SJSA1 (cell line): ENCODE data around the gene ID1. TPM values are rescaled to one million over a fixed set of nuclear protein-coding genes. Genes with fewer than 3 reads are reported as not detected.
"Not testable (repeated sequence)": the region's sequence is repeated elsewhere in the genome, so short reads cannot be mapped to it uniquely, and the experiment has no call there.

Experiments used
- DNase-seq, 2 experiments: peaks; one replicate each; pipeline ENCODE4 v3.0.0-alpha.2; 2015 to 2020; ENCODE audit warnings: low spot score in 2 of 2, low read depth in 1 of 2
- H3K27ac ChIP-seq: fragments of 250-450 bp; sonication (Bioruptor Pico); 2 replicates; pipeline ENCODE4 v1.5.1; 2020; ENCODE audit warnings: mild to moderate bottlenecking, moderate library complexity
- H3K27me3 ChIP-seq: fragments of 250-450 bp; sonication (Bioruptor Pico); replicated peaks from 2 replicates; pipeline ENCODE4 v1.5.1; 2020; ENCODE audit warnings: mild to moderate bottlenecking, moderate library complexity
- H3K36me3 ChIP-seq: fragments of 250-450 bp; sonication (Bioruptor Pico); 2 replicates; pipeline ENCODE4 v1.5.1; 2020; ENCODE audit warnings: mild to moderate bottlenecking
- H3K4me1 ChIP-seq: fragments of 250-450 bp; sonication (Bioruptor Pico); replicated peaks from 2 replicates; pipeline ENCODE4 v1.6.1; 2021; ENCODE audit warnings: mild to moderate bottlenecking
- H3K4me3 ChIP-seq: fragments of 250-450 bp; sonication (Bioruptor Pico); 2 replicates; pipeline ENCODE4 v1.5.1; 2020; ENCODE audit warnings: mild to moderate bottlenecking
- H3K9me3 ChIP-seq: fragments of 250-450 bp; sonication (Bioruptor Pico); replicated peaks from 2 replicates; pipeline ENCODE4 v1.5.1; 2020; ENCODE audit warnings: mild to moderate bottlenecking
- total RNA-seq: library from RNA; depleted of rRNA; stranded (reverse); fragments of >200 nt; shearing (Covaris generic); gene quantifications from 2 replicates; pipeline ENCODE4 v1.2.3, GENCODE V29; 2014

Gene ID1
- total RNA-seq, 1 experiment from 2014 or later: 729 TPM

DNA sequence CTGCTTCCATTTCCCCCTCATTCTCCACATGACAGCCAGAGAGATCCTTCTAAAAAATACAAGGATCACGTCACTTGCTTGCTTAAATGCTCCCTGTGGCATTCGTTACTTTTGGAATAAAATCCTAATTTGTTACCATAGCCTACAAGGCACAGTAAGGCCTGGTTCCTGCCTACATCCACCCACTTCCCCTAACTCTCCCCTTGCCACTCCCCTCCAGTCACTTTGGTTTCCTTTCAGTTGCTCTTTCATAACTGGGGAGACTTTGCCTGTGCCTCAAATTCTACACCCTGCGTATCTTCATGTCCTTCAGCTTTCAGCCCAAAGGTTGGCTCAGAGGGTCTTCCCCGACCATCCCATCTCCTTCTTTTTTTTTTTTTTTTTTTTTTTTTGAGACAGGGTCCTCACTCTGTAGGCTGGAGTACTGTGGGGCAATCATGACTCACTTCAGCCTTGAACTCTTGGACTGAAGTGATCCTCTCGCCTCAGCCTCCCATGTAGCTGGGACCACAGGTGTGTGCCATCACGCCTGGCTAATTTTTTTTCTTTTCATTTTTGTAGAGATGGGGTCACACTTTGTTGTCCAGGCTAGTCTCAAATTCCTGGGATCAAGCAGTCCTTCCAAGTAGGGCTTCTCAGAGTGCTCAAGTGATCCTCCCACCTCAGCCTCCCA is 12.5 kb downstream of the ID1 start:
- H3K27me3 ChIP-seq: peaks cover 6% of the 10 kb centered on the region; the same call in 1 of the 2 replicates
- peaks cover 4% of the 10 kb centered on the region for H3K4me1 ChIP-seq
- H3K4me3 ChIP-seq: no peak overlapping the region
- DNase-seq: no peak
- H3K27ac ChIP-seq: no peak overlapping the region
- H3K9me3 ChIP-seq: no peaks in the 10 kb centered on the region
- H3K36me3 ChIP-seq: no peaks in the 10 kb centered on the region

DNA sequence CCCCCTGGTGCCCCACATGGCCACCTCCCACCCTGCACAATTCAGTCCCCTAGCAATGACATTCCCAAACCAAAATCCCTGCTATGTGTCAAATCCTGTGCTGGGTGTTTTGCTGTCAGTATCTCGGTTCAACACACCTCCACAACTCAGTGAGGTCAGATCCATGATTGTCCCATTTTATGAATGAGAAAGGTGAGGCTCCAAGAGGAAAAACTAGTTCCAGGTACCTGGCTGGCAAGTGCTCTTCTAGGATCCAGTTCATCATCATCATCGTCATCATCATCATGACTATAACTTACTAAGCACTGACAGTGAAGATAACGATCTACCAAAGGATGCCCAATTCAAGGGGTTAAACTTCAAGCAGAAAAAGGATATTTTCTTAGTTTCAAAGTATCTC is 15.2 kb downstream of the ID1 start:
- no peak for DNase-seq
- no peaks in the 10 kb centered on the region for H3K36me3 ChIP-seq
- H3K27me3 ChIP-seq: peaks cover 6% of the 10 kb centered on the region; the same call in 1 of the 2 replicates
- H3K9me3 ChIP-seq: no peaks in the 10 kb centered on the region
- H3K27ac ChIP-seq: no peak overlapping the region
- no peaks in the 10 kb centered on the region for H3K4me1 ChIP-seq
- no peak overlapping the region for H3K4me3 ChIP-seq

DNA sequence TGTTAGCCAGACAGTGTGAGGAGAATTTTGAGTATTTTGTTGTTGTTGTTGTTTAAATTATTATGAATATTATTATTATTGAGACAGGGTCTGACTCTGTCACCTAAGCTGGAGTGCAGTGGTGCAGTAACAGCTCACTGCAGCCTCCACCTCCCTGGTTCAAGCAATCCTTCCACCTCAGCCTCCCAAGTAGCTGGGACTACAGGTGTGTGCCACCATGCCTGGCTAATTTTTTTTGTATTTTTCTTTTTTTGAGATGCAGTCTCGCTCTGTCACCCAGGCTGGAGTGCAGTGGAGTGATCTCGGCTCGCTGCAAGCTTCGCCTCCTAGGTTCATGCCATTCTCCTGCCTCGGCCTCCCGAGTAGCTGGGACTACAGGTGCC is 18.0 kb downstream of the ID1 start:
- not testable (repeated sequence) for H3K27ac ChIP-seq, H3K9me3 ChIP-seq, H3K36me3 ChIP-seq, DNase-seq, H3K27me3 ChIP-seq, H3K4me3 ChIP-seq, H3K4me1 ChIP-seq

DNA sequence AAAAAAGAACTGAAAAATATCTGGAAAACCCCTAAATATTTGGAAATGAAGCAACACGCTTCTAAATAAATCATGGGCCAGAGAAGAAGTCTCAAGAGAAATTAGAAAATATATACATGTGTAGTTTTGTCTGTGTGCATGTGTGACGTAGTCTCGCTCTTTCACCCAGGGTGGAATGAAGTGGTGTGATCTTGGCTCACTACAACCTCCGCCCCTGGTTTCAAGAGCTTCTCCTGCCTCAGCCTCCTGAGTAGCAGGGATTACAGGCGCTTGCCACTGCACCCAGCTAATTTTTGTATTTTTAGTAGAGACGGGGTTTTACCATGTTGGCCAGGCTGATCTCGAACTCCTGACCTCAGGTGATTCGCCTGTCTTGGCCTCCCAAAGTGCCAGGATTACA is 21.4 kb downstream of the ID1 start:
- not testable (repeated sequence) for DNase-seq, H3K4me3 ChIP-seq, H3K9me3 ChIP-seq, H3K36me3 ChIP-seq, H3K27me3 ChIP-seq, H3K27ac ChIP-seq, H3K4me1 ChIP-seq

DNA sequence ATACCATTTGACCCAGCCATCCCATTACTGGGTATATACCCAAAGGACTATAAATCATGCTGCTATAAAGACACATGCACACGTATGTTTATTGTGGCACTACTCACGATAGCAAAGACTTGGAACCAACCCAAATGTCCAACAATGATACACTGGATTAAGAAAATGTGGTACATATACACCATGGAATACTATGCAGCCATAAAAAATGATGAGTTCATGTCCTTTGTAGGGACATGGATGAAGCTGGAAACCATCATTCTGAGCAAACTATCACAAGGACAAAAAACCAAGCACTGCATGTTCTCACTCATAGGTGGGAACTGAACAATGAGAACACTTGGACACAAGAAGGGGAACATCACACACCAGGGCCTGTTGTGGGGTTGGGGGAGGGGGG is 23.0 kb downstream of the ID1 start:
- not testable (repeated sequence) for H3K27ac ChIP-seq, H3K4me3 ChIP-seq, H3K4me1 ChIP-seq, H3K27me3 ChIP-seq, H3K9me3 ChIP-seq, H3K36me3 ChIP-seq, DNase-seq

DNA sequence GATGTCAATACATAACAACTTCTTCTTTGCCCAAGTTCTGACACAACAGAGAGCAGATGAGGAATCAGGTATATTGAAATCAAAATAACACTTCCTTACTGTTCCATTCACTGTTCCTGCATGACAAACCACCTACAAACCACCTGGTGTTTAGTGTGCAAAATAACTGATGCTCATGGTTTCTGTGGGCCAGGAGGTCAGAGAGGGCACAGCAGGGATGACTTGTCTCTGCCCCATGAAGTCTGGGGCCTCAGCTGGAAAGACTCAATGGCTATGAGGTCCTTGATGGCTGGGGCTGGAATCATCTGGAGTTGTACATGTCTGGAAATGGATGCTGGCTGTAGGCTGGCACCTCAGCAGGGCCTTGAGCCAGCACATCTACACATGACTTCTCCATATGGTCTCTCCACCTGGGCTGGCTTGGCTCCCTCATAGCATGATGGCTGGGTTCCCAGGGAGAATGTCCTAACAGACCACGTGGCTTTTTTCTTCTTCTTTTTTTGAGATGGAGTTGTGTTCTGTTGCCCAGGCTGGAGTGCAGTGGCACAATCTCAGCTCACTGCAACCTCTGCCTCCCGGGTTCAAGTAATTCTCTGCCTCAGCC is 25.2 kb downstream of the ID1 start:
- no peak overlapping the region for H3K4me3 ChIP-seq
- H3K36me3 ChIP-seq: no peaks in the 10 kb centered on the region
- H3K27me3 ChIP-seq: no peaks in the 10 kb centered on the region
- H3K4me1 ChIP-seq: no peaks in the 10 kb centered on the region
- H3K9me3 ChIP-seq: no peaks in the 10 kb centered on the region
- no peak overlapping the region for H3K27ac ChIP-seq
- DNase-seq: no peak

DNA sequence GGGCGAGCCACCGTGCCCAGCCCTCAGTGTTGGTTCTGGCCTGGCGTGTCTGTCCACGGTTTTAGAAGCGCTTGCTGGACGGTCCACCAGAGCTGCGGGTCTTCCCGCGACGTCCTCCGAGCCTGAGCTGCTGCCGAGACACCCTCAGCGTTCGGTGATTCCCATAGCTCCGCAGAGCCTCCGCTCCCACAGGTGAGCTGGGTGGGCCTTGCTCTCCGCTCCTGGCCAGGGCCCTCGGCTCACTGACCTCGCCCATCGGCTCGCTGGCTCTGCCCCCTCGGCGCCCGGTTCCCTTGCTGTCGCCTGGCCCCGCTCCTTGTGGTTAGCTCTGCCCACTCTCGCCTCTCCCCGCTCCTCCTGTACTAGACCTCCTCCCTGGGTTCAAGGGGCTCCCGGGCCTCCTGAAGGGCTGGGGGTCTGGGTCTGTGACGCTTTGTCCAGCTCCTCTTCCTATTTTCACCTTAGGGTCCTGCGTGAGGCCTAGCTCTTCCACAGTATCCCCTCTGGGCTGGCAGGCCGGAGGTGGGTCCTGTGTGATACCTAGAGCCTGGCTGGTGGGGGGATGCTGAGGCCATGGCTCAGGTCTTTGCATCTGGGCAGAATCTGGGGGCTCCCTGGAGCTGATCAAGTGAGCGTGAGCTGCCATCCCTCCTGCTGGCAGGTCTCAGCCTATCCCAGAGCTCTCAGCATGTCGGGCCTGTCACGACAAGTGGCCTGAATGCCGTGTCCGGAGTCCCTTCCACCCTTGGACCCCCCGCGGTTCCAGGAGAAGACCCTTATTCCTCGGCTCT is 27.7 kb downstream of the ID1 start:
- Histone ChIP-seq H3K9me3 (no peaks in the 10 kb centered on the region), H3K27me3 (no peaks in the 10 kb centered on the region), H3K27ac (no peak overlapping the region), H3K4me3 (no peak overlapping the region), H3K4me1 (no peaks in the 10 kb centered on the region), H3K36me3 (no peaks in the 10 kb centered on the region)
- DNase-seq: no peak

DNA sequence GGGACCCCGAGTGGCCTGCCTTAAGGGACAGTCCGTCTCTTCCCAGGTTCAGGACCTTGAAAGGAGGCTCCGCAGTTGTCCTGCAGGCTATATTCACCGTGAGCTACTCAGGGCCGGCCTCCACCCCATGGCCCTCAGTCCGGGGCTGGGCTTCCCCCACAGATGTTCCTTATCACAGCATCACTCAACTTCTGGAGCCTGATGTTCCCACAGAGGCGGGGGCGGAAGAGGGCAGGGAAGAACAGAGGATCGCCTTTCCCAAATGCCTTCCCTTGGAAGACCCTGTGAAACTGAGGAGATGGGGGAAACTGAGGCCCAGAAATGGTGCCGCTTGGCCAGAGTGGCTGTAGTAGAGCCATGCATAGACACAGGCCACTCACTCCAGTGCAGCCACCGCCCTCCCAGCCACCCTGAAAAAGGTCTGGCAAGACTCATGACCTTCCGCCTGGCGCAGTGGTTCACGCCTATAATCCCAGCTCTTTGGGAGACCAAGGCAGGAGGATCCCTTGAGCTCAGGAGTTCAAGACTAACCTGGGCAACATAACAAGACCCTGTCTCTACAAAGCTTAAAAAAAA is 28.3 kb downstream of the ID1 start:
- no peaks in the 10 kb centered on the region for H3K27me3 ChIP-seq
- H3K4me3 ChIP-seq: no peak overlapping the region
- no peaks in the 10 kb centered on the region for H3K4me1 ChIP-seq
- no peak overlapping the region for H3K27ac ChIP-seq
- DNase-seq: no peak
- H3K9me3 ChIP-seq: no peaks in the 10 kb centered on the region
- H3K36me3 ChIP-seq: no peaks in the 10 kb centered on the region

DNA sequence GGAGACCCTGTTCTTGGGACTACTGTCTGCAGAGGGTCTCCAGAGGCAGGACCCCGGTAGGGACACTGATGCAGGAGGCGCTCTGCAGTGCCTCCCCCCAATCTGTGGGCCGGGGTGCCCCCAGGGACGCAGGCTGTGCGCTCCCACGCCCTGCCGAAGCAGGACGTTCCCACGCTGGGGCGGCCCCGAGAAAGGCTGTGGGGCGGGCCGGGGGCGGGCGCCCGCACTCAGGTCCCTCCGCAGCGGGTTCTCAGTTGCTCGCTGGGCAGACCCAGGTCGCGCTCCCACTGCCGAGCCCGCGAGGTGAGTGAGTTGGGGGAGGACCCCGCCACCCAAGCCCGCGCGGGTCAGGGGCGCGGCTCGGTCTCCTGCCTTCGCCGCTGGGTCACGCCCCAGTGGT is 32.6 kb downstream of the ID1 start, which contains the start of gene COX4I2:
Gene COX4I2 (plus strand): TSS at position 253 of the 400 bp plus-strand sequence. CDS start 1,106 bp downstream, outside the sequence.
- H3K9me3 ChIP-seq: no peaks in the 10 kb centered on the region
- H3K4me3 ChIP-seq: no peak within 1 kb of the TSS
- H3K27me3 ChIP-seq: no peaks in the 10 kb centered on the region
- DNase-seq: no peak
- no peak within 1 kb of the TSS for H3K27ac ChIP-seq
- no peaks in the 10 kb centered on the region for H3K4me1 ChIP-seq
- no peaks in the 10 kb centered on the region for H3K36me3 ChIP-seq

DNA sequence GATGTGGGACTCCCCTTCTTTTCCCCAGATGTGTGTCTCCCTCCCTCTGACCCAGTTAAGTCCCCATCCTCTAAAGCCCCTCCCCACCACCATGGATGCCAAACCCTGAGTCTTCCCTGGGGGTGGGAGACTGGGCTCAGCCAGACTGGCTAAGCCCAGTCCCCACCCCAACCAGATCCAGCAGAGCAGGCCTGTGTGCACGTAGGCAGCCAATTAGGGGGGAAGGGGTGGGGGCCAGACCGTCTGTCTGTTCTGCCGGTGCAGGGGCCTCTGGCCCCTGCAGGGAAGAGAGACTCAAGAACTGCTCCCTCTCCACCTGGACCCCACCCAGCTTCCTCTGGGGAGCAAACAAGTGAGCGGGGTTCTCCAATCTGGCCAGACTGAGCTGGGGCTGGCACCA is 33.2 kb downstream of the ID1 start:
- Histone ChIP-seq H3K4me1 (no peaks in the 10 kb centered on the region), H3K9me3 (no peaks in the 10 kb centered on the region), H3K36me3 (no peaks in the 10 kb centered on the region), H3K4me3 (no peak overlapping the region), H3K27me3 (no peaks in the 10 kb centered on the region), H3K27ac (no peak overlapping the region)
- no peak for DNase-seq

DNA sequence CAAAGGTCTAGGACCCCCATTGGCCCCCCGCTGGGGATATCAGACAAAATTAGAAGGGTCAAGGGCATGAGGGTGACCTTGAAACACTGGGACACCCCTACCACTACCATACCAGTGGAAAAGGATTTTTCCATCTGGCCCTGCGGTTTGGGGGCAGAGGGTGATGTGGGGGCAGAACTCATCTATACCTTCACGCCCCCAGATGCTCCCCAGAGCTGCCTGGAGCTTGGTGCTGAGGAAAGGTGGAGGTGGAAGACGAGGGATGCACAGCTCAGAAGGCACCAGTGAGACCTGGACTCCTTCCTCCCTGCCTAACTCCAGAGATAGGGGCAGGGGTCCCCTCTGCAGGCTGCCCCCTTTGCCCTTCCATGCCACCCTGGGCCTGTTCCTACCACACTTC is 33.7 kb downstream of the ID1 start:
- no peaks in the 10 kb centered on the region for H3K36me3 ChIP-seq
- H3K4me3 ChIP-seq: no peak overlapping the region
- DNase-seq: no peak
- H3K27ac ChIP-seq: no peak overlapping the region
- H3K9me3 ChIP-seq: no peaks in the 10 kb centered on the region
- no peaks in the 10 kb centered on the region for H3K4me1 ChIP-seq
- H3K27me3 ChIP-seq: no peaks in the 10 kb centered on the region

DNA sequence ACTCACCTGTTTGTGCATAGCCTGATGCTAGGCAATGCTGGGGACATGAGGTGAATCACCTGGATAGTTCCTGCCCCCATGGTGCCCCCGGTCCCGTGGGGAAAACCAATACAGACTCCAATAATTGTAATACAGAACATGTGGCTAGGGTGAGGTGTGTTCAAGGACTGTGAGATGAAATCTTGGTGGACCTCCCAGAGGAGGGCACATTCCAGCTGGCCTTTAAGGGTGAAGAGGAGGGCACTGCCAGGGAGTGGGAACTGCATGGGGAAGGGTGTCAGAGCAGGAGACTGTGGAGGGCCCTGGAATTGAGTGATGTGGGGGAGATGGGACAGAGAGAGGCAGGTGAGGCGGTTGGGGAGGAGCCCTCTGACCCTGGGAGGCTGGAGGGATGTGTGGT is 35.2 kb downstream of the ID1 start:
- Histone ChIP-seq H3K27ac (no peak overlapping the region), H3K36me3 (no peaks in the 10 kb centered on the region), H3K9me3 (no peaks in the 10 kb centered on the region), H3K4me1 (no peaks in the 10 kb centered on the region), H3K27me3 (no peaks in the 10 kb centered on the region), H3K4me3 (no peak overlapping the region)
- no peak for DNase-seq

DNA sequence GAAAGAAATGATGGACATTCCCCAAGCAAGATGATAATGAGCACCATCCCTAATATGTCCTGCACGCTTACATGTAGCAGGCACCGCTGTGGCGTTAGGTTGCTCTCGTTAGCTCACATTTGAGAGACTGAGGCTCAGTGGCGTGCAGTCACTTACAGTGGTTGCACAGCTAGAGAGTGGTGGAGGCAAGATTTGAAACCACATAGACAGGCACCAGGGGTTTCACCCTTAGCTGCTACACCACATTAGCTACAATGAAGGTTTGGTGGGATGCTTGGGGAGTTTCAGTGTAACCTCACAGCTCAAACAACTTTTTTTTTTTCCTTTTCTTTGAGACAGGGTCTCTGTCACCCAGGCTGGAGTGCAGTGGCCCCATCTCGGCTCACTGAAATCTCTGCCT is 36.3 kb downstream of the ID1 start:
- no peak for DNase-seq
- Histone ChIP-seq H3K27ac (no peak overlapping the region), H3K4me1 (no peaks in the 10 kb centered on the region), H3K36me3 (no peaks in the 10 kb centered on the region), H3K9me3 (no peaks in the 10 kb centered on the region), H3K4me3 (no peak overlapping the region), H3K27me3 (no peaks in the 10 kb centered on the region)

DNA sequence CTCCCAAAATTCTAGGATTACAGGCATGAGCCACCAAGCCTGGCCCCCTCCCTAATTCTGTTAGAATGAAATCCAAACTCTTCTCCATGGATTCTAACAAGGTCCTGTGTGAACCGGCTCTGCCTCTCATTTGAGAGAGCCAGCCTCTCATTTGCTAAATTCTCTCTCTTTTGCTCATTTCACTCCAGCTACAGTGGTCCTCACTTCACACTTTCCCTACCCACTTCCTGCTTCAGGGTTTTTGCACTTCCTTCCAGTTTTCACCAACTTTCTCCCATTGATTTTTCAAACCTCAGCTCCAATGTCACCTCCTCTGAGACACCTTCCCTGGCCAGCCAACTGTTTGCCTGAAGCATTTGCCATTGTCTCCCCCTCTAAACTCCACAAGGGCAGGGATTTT is 37.7 kb downstream of the ID1 start:
- Histone ChIP-seq H3K27me3 (no peaks in the 10 kb centered on the region), H3K36me3 (no peaks in the 10 kb centered on the region), H3K9me3 (no peaks in the 10 kb centered on the region), H3K4me1 (no peaks in the 10 kb centered on the region), H3K4me3 (no peak overlapping the region), H3K27ac (no peak overlapping the region)
- no peak for DNase-seq
